Measurements from ENCODE around the gene ADCY3. TPM values are rescaled to one million over a fixed set of nuclear protein-coding genes. Genes with fewer than 3 reads are reported as not detected.

ADCY3 gene
- total and polyA plus RNA-seq, 4 donors: 31.6 to 61.7 (median 38.5) TPM

DNA sequence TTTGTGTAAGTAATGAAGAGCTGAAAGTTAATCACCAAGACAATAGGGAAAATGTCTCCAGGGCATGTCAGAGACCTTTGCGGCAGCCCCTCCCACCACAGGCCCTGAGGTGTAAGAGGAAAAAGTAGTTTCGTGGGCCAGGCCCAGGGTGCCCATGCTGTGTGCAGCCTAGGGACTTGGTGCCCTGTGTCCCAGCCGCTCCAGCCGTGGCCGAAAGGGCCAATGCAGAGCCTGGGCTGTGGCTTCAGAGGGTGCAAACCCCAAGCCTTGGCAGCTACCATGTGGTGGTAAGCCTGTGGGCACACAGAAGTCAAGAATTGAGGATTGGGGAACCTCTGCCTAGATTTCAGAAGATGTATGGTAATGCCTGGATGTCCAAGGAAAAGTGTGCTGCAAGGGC lies 74.3 kb downstream of the ADCY3 start:
- 100% methylated on average over 3 of the region's 5 CpGs for WGBS (ENCODE audit: insufficient coverage)
- no peaks in the 10 kb centered on the region for H3K9me3 ChIP-seq (ENCODE audit: control insufficient read depth, insufficient read depth, low read length)
- no peak overlapping the region for H3K4me3 ChIP-seq (ENCODE audit: low read depth, low read length)
- H3K27ac ChIP-seq (ENCODE audit: low read depth, low read length): no peak overlapping the region
- DNase-seq (ENCODE audit: low read depth in 4 of 6, low spot score in 6 of 6): no peak
- no peaks in the 10 kb centered on the region for H3K27me3 ChIP-seq (ENCODE audit: control insufficient read depth, insufficient read depth, low read length)
- H3K36me3 ChIP-seq (ENCODE audit: control insufficient read depth, insufficient read depth, low read length): peaks cover 39% of the 10 kb centered on the region
- peaks cover 2% of the 10 kb centered on the region for H3K4me1 ChIP-seq (ENCODE audit: control insufficient read depth, insufficient read depth, low read length)

DNA sequence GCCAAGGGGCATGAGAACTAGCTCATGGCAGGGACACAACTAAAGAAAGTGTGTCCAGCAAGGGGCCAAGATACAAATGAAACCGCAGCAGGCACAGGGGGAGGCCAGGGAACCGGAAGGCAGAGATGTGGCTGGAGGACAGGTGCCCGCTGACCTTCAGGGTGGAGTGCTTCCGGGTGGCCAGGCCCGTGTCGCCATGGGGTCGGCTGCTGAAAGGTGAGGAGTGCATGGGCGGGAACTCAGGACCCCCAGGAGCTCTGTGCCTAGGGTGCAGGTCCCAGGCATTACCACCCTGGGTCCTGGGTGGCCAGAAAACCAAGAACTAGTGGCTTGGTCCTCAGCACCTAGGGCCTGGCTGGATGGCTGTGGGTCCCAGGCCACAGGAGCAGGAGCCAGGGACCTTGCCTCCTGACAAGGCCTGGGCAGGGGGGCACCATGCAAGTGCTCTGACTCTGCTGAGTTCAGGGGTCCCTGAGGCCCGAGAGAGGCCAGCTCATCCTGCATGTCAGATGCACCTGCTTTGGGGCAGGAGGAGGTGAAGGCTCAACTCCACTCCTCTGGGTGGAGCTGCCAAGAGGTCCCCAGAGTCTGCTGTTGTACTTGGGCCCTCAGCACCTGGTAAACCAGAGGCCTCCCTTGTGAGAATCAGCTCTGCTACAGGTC lies 75.9 kb downstream of the ADCY3 start:
- Histone ChIP-seq H3K27ac (ENCODE audit: low read depth, low read length) (no peak overlapping the region), H3K27me3 (ENCODE audit: control insufficient read depth, insufficient read depth, low read length) (no peaks in the 10 kb centered on the region), H3K4me3 (ENCODE audit: low read depth, low read length) (no peak overlapping the region), H3K9me3 (ENCODE audit: control insufficient read depth, insufficient read depth, low read length) (no peaks in the 10 kb centered on the region), H3K4me1 (ENCODE audit: control insufficient read depth, insufficient read depth, low read length) (no peaks in the 10 kb centered on the region), H3K36me3 (ENCODE audit: control insufficient read depth, insufficient read depth, low read length) (peaks cover 52% of the 10 kb centered on the region)
- 96% methylated on average over 9 of the region's 9 CpGs for WGBS (ENCODE audit: insufficient coverage)
- DNase-seq (ENCODE audit: low read depth in 4 of 6, low spot score in 6 of 6): no peak

DNA sequence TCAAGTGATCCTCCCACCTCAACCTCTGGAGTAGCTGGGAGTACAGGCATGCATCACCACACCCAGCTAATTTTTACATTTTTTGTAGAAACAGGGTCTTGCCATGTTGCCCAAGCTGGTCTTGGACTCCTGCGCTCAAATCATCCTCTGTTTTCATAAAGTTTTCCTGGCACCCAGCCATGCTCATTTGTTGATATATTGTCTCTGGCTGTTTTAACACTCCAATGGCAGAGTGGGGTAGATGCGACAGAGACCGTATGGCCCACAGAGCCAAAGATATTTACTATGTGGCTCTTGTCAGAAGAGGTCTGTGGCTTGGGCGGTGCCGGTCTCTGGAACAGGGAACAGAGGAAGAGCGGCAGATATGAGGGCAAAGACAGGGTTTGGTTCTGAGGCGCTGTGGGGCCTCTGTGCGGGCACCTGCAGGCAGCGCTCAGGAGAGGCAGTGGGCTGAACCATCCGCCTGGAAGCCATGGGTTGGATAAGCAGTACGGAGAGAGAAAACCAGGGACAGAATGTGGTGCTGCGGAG lies 76.6 kb downstream of the ADCY3 start:
- 95% methylated on average over 11 of the region's 12 CpGs for WGBS (ENCODE audit: insufficient coverage)

DNA sequence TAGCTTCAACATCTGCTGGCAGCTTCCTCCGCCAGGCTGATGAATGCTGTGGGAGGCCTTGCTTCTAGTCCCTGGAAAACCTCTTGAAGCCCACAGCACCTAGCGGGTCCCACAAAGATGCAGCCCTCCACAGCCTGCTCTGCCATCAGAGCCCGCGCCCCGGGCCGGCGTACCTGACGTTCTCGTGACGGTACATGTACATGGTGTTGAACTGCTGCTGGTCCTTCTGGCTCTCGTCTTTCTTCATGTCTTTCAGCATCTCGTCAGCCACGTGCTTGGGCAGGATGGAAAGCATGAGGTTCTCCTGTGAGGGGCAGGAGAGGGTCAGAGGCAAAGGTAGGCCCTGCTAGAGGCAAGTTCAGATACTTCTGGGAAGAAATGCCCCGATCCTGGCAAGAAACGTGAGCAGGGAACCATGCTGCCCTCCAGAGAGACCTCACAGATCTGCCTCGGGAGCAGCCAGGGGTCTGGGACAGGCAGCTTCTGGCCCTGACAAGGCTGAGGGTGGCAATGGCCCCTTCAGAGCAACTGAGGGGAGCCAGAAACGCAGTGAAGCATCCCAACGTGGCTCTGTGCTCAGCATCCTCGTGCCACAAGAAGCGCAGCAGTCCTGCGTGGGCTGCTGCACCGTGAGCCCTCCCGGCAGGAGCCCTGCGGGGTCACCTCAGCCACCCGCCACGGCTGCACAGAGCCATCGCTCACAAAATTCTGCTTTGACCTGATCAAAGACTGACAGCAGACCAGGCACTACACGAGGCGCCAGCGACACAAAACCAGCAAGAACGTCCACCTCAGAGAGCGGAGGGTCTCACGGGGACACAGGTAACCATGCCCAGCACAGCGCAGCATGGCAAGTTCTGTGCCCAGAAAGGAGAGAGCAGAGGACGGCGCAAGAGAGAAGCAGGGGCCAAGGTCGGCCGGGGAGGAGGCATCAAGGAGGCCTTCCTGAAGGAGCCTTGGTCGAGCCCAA lies 77.7 kb downstream of the ADCY3 start:
- H3K27ac ChIP-seq (ENCODE audit: low read depth, low read length): no peak overlapping the region
- peaks cover 63% of the 10 kb centered on the region for H3K36me3 ChIP-seq (ENCODE audit: control insufficient read depth, insufficient read depth, low read length)

More for the DNA sequence above, 76.6 kb downstream of the ADCY3 start:
- H3K36me3 ChIP-seq (ENCODE audit: control insufficient read depth, insufficient read depth, low read length): peaks cover 56% of the 10 kb centered on the region
- no peak overlapping the region for H3K4me3 ChIP-seq (ENCODE audit: low read depth, low read length)
- no peaks in the 10 kb centered on the region for H3K27me3 ChIP-seq (ENCODE audit: control insufficient read depth, insufficient read depth, low read length)
- DNase-seq (ENCODE audit: low read depth in 4 of 6, low spot score in 6 of 6): no peak
- no peak overlapping the region for H3K27ac ChIP-seq (ENCODE audit: low read depth, low read length)
- no peaks in the 10 kb centered on the region for H3K9me3 ChIP-seq (ENCODE audit: control insufficient read depth, insufficient read depth, low read length)
- H3K4me1 ChIP-seq (ENCODE audit: control insufficient read depth, insufficient read depth, low read length): no peaks in the 10 kb centered on the region

DNA sequence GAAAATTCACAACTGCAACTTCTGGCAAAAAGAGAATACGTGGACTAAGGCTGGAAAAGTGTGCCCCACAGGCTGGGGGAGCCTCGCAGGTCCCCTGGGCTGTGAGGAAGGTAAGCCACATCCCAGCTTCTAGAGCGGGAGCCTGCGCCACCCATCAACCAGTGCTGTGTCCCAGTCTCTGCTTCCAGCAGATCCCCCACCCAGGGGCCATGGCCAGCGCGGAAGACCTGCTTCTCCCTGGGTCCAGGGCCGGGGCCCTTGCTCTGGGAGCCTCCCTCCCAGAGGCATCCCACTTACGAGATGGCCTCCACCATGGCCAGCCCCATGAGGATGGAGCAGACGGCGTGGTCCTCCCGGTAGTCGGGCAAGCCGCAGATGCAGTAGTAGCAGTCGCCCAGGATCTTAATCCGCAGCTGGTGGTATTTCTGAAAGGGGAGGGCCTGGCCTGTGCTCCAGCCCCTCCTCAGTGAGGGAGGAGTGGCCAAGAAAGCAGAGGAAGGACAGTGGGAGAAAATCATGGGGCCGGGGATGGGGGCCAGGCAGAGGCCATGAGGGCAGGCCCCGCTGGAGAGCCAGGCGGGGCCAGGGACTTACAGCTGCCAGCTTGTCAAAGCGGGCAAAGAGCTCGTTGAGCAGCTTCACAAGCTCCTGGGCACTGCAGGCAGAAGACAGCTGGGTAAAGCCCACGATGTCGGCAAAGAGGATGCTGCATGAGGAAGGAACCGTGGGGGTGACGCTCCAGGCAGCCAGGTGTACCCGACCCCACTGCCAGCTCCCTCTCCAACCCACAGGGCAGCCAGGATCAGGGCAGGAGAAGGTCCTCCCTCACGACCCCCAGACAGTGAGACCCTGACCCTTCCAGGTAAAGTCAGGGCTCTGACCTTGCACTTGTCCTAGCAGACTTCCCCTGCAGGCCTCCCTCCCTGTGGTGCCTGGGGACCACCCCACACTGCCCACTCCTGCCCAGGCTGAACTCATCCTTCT lies 78.8 kb downstream of the ADCY3 start:
- peaks cover 73% of the 10 kb centered on the region for H3K36me3 ChIP-seq (ENCODE audit: control insufficient read depth, insufficient read depth, low read length)
- no peaks in the 10 kb centered on the region for H3K9me3 ChIP-seq (ENCODE audit: control insufficient read depth, insufficient read depth, low read length)
- H3K27me3 ChIP-seq (ENCODE audit: control insufficient read depth, insufficient read depth, low read length): no peaks in the 10 kb centered on the region
- no peak overlapping the region for H3K4me3 ChIP-seq (ENCODE audit: low read depth, low read length)
- WGBS (ENCODE audit: insufficient coverage): 88% methylated on average over 20 of the region's 26 CpGs
- H3K27ac ChIP-seq (ENCODE audit: low read depth, low read length): no peak overlapping the region
- no peaks in the 10 kb centered on the region for H3K4me1 ChIP-seq (ENCODE audit: control insufficient read depth, insufficient read depth, low read length)
- DNase-seq (ENCODE audit: low read depth in 4 of 6, low spot score in 6 of 6): no peak

More for the DNA sequence above, 77.7 kb downstream of the ADCY3 start:
- Histone ChIP-seq H3K4me1 (ENCODE audit: control insufficient read depth, insufficient read depth, low read length) (no peaks in the 10 kb centered on the region), H3K27me3 (ENCODE audit: control insufficient read depth, insufficient read depth, low read length) (no peaks in the 10 kb centered on the region), H3K9me3 (ENCODE audit: control insufficient read depth, insufficient read depth, low read length) (no peaks in the 10 kb centered on the region), H3K4me3 (ENCODE audit: low read depth, low read length) (no peak overlapping the region)
- no peak for DNase-seq (ENCODE audit: low read depth in 4 of 6, low spot score in 6 of 6)
- WGBS (ENCODE audit: insufficient coverage): 96% methylated on average over 39 of the region's 39 CpGs

DNA sequence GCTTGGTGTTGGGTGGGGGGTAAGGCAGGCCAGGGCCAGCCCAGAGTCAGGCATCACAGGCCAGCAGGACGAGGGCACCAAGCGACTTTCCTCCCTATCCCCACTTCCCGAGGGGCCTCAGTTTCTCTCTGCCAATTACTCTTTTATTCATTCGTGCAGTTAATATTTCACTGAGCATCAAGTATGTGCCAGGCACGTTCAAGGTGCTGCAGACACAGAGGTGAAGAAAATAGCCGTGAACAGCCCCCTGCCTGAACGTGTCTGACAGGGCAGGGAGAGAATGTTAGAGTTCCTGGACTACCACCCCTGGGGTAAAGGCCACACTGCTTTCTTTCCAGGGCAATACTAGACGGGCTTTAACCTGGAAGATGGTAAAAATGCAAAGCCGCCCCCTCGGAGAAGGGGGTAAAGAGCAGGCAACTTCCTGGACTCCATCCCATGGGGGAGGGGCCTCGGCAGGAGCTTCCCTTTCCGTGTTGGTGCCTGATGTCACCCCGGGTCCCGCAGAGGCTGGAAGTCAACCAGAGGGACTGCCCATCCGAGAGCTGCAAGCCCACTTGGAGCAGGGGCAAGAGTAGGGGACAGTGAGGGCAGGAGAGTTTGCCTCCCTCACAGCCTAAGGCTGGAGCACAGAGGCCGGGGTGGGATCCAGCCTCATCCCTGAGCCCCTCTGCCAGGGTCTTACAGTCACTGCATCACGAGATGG lies 79.7 kb downstream of the ADCY3 start:
- no peak for DNase-seq (ENCODE audit: low read depth in 4 of 6, low spot score in 6 of 6)
- H3K27me3 ChIP-seq (ENCODE audit: control insufficient read depth, insufficient read depth, low read length): no peaks in the 10 kb centered on the region
- H3K4me3 ChIP-seq (ENCODE audit: low read depth, low read length): no peak overlapping the region
- WGBS (ENCODE audit: insufficient coverage): 85% methylated on average over 16 of the region's 17 CpGs
- H3K36me3 ChIP-seq (ENCODE audit: control insufficient read depth, insufficient read depth, low read length): peaks cover 79% of the 10 kb centered on the region
- H3K27ac ChIP-seq (ENCODE audit: low read depth, low read length): no peak overlapping the region
- no peaks in the 10 kb centered on the region for H3K9me3 ChIP-seq (ENCODE audit: control insufficient read depth, insufficient read depth, low read length)
- no peaks in the 10 kb centered on the region for H3K4me1 ChIP-seq (ENCODE audit: control insufficient read depth, insufficient read depth, low read length)

DNA sequence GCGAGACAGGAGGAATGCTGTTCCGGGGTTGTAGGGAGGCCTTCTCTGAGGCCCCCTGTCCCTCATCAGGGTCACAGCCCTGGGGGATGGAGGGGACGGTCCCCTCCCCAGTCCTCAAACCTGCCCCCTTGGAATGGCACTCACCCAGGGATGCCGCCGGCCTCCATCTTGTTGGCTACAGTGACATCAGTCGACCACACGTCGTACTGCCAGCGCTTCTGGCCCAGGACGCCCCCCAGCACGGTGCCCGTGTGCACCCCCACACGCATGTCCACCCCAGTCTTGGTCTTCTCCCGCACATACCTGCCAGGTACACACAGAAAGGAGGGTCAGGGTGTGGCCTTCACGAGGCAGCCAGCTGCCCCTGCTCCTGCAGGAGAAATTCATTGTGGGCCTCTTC lies 80.3 kb downstream of the ADCY3 start:
- no peaks in the 10 kb centered on the region for H3K9me3 ChIP-seq (ENCODE audit: control insufficient read depth, insufficient read depth, low read length)
- no peak overlapping the region for H3K27ac ChIP-seq (ENCODE audit: low read depth, low read length)
- H3K36me3 ChIP-seq (ENCODE audit: control insufficient read depth, insufficient read depth, low read length): peaks cover 84% of the 10 kb centered on the region
- no peaks in the 10 kb centered on the region for H3K4me1 ChIP-seq (ENCODE audit: control insufficient read depth, insufficient read depth, low read length)
- DNase-seq (ENCODE audit: low read depth in 4 of 6, low spot score in 6 of 6): no peak
- H3K4me3 ChIP-seq (ENCODE audit: low read depth, low read length): no peak overlapping the region
- WGBS (ENCODE audit: insufficient coverage): 96% methylated on average over 14 of the region's 15 CpGs
- no peaks in the 10 kb centered on the region for H3K27me3 ChIP-seq (ENCODE audit: control insufficient read depth, insufficient read depth, low read length)

DNA sequence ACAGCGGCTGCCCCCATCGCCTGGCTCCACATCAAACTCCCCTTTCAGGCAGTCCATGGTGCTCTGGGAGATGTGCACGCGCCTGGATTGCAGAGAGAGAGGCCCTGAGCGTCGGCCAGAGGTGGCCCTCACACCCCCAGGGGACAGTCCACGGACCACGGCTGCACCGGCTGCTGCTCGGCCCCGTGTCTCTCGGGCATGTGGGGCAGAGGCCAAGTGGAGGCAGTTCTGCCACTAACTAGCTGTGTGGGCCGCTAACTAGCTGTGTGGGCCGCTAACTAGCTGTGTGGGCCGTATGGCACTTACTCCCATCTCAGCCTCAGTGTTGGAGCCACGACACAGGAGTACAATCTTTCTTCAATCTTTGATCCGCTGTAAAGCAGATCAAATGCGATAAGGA lies 81.5 kb downstream of the ADCY3 start:
- Histone ChIP-seq H3K4me1 (ENCODE audit: control insufficient read depth, insufficient read depth, low read length) (no peaks in the 10 kb centered on the region), H3K9me3 (ENCODE audit: control insufficient read depth, insufficient read depth, low read length) (no peaks in the 10 kb centered on the region), H3K27ac (ENCODE audit: low read depth, low read length) (no peak overlapping the region), H3K27me3 (ENCODE audit: control insufficient read depth, insufficient read depth, low read length) (no peaks in the 10 kb centered on the region), H3K36me3 (ENCODE audit: control insufficient read depth, insufficient read depth, low read length) (peaks cover 87% of the 10 kb centered on the region), H3K4me3 (ENCODE audit: low read depth, low read length) (no peak overlapping the region)
- 97% methylated on average over 15 of the region's 18 CpGs for WGBS (ENCODE audit: insufficient coverage)
- no peak for DNase-seq (ENCODE audit: low read depth in 4 of 6, low spot score in 6 of 6)

Data from spinal cord (tissue), 10 donors.